HG03064 (cell line): ENCODE data around the gene AIMP1.
A peak's percentile ranks its signal among the peaks of the same experiment; 100 is the strongest.

Source experiments
- ATAC-seq: cut with Tn5 transposase; IDR thresholded peaks from one replicate; pipeline ENCODE4 v1.9.1; 2021; ENCODE audit warnings: low read depth; ENCODE audit not compliant: unreplicated experiment

AIMP1 gene

GRCh38 chr4:106315968-106316772 lies at the start of gene AIMP1, which contains the start of gene TBCK:
Gene AIMP1 (plus strand): TSS chr4:106316550. CDS start chr4:106325010, 8,460 bp downstream.
Gene TBCK (minus strand): TSS chr4:106316209. CDS start chr4:106308960, 7,249 bp downstream.
- ATAC-seq = peak; percentile 76

DNA sequence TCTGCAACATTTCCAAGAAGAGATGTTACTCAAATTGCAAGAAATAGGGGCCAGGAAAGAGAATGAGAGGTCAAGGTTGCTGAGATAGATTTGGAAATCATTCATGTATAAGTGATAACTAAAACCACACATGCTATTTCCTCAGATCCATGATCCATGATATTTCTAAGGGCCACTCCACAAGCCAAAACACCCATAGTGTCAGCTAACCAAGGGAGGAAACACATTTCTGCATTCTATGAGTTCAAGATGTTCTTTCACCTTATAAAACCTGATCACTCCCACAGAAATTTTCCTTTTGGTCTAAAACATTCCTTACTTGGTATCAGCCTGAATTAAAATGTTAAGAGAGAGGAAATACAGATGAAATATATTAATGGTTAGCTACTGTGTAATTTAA lies 47.6 kb upstream of the AIMP1 start:
- ATAC-seq = no peak

- ATAC-seq = no peak
These were observed 46.6 kb upstream of the AIMP1 start for GRCh38 chr4:106269711-106270110.

DNA sequence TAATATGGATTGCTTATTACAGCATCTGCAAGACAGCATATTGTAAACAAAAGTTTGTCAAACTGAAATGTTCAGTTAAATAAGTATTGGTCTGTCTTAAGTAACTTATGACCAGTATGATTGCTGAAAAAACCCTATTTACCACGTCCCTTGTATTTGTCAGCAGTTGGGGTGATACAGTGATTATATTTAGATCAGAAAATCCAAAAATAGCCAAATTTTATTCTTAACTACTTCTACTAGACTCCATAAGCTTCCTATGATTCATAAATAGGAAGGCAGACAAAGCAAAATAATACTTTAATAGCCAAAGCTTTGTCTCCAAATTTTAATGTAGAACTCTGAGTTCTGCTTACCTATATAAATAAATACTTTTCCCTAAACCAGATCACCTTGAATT lies 45.6 kb upstream of the AIMP1 start:
- no peak for ATAC-seq

GRCh38 chr4:106273831-106274230 lies 42.5 kb upstream of the AIMP1 start:
- ATAC-seq = no peak

DNA sequence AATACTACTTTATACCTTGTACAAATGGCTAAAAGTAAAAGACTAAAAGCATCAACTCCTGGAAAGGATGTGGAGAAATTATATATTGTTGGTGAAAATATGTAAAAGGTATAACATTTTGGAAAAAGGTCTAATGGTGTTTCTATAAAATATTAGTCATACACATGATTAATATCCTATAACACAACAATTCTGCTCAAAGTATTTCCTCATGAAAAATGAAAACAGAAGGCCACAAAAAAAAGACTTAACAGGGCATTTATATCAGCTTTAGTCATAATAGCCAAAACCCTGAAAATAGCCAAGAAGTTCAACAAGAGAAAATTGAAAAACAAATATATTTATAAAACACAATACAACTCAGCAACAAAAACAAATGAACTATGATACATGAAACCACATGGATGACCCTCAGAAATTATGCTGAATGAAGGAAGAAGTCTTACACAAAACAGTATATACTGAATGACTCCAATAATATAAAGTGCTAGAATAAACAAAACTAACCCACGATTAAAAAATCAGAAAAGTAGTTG lies 39.1 kb upstream of the AIMP1 start:
- no peak for ATAC-seq

DNA sequence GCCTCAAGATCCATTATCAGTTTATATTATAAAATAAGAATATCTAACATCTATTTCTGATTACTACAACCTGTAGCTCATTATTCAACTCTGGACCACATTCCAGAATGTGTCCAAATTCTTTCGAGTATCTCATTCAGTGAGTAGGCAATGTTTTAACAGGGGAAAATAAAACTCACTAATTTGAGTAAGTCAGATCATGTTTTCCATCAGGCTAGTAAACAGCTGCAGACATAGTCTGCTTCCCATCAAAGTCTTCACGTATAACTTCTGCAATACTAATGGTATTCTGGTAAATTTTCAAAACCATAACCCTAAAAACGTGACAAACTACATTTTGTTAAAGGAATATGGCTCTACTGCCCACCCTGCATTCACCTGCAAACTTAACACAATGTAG lies 32.1 kb upstream of the AIMP1 start:
- ATAC-seq = no peak

- no peak for ATAC-seq
These were observed 29.7 kb upstream of the AIMP1 start for GRCh38 chr4:106286611-106287010.

DNA sequence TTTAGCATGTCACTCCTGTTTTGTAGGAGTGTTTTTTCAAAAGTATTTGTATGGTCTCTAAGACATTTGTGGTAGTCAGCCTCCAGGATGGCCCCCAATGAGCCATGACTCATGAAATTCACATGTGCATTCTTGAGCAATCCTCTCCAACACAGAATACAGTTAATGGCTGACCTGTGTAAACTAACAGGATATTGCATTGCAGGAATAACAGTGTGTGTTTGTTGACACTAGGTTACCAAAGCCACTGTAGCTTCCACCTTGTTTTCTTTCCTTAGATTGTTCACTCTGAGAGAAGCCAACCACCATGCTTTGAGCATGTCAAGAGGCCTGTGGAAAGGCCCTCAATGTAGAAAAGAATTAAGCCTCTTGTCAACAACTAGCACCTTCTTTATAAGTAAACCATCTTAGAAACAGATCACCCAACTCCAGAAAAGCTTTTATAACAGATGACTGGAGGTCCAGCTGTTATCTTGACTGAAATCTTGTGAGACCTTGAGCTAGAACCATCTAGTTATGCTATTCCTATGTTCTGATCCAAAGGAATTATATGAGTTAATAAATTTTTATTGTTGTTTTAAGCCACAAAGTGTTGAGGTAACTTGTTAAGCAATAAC lies 28.9 kb upstream of the AIMP1 start:
- no peak for ATAC-seq

DNA sequence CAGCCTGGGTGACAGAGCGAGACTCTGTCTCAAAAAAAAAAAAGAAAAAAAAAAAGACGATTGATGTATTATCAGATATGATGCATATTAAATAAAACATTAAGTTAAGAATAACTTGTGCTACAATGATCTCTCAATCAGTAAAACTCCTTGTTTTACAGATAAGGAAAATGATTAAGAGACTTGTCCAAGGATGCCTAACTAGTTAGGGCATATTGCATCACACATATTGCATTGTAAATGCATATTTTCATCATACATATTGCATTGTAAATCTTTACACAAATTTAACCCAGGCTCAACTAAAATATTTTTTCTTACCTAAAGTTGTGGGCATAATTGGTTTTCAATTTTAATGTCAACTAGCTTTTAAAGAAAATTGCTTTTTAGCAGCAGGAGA lies 26.6 kb upstream of the AIMP1 start:
- no peak for ATAC-seq

GRCh38 chr4:106291678-106292077 lies 24.7 kb upstream of the AIMP1 start:
- ATAC-seq = no peak

- ATAC-seq = no peak
These were observed 22.3 kb upstream of the AIMP1 start for GRCh38 chr4:106294062-106294461.

DNA sequence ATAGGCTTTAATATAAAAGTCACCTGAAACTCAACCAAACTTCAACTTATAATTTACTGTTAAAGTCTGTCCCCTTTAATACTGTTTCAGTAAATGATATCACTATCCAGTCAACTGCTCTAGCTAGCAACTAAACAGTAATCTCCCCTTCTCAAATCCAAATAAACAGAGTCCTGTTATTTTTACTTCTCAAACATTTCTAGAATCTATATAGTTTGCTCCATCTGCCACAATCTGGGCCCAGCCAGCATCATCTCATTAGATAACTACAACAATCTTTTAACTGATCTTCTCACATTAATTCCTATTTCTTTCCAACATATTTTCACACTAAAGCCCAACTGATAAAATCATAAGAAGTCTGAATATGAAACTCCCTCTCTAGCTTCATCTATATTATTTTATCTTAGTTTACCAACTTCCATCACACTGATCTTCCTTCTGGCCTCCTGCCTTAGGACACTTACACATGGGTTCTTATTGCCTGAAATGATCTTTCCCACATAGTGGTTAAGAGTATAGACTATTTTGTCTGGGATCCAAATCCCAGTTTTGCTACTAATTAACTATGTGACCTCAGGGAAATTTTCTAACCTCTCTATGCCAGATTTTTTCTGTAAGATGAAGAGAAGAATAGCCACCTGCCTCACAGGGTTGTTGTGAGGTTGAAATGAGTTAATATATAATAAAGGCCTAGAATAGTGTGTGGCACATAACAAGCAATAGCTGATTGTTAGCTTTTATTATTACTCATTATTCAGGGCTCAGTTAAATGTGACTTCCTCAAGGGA lies 18.9 kb upstream of the AIMP1 start:
- no peak for ATAC-seq

DNA sequence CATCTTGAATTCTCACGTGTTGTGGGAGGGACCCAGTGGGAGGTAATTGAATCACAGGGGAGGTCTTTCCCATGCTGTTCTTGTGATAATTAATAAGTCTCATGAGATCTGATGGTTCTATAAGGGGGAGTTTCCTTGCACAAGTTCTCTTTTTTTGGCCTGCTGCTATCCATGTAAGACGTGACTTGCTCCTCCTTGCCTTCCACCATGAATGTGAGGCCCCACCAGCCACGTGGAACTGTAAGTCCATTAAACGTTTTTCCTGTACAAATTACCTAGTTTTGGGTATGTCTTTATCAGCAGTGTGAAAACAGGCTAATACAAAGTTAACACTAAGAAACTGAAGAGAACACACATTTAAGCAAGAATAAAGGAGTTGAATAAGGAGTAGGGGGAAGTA lies 16.4 kb upstream of the AIMP1 start:
- no peak for ATAC-seq

GRCh38 chr4:106301393-106302061 lies 14.8 kb upstream of the AIMP1 start:
- no peak for ATAC-seq

- no peak for ATAC-seq
These were observed 14.3 kb upstream of the AIMP1 start for GRCh38 chr4:106302062-106302438.

DNA sequence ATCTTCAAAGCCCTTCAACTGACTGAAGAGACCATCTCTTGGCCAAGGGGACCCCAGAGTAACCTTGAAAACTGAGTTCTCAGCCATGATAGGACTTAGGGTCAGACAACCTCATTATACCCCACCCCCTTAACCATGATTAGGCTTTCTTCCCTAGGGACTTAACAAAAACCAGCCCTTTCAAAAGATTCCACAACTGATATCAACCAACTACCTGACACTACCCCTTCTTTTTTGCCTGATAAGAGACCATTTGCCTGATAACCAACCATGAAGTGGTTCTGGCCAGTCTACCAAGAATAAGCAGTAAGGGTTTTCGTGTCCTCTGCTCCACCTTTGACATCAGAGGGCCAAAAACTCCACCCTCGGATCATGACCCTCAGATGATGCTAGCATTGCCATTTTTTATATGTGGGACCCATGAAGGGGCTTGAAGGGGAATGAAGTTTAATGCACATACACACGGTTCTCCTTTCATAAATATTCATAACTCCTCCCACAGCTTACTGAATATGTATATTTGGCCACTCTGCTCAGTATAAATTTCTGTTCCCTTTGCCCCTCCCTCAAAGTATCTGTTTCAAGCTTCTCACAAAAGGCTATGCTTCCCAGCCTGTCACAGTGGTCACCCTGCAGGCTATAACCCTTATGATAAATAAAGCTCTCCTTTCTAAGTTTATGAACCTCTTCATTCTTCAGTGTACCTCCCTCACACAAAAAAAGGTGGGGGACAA lies 12.6 kb upstream of the AIMP1 start:
- ATAC-seq = no peak

DNA sequence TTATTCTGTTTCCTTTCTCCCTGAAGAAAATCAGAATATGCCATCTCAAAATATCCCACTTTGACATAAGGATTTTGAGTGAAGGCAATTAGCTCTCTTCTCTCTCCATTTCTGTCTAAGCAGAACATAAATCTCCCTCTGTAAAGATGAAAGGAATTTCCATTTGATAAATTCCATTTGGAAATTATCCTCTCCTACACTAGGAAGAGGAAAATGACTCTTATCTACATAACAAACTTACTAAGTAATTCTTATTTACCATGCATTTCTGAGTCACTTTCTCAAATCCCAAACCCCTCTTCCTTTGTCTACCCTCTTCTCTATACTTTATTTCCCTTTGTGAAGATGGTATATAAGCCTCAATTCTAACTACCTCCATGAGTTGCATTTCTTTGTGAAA lies 11.7 kb upstream of the AIMP1 start:
- no peak for ATAC-seq

GRCh38 chr4:106305435-106306055 lies 10.8 kb upstream of the AIMP1 start:
- no peak for ATAC-seq
